Measurements from ENCODE around the gene MED16. TPM values are rescaled to one million over a fixed set of nuclear protein-coding genes. Genes with fewer than 3 reads are reported as not detected.

The MED16 gene
- total RNA-seq, 1 donor from 2014 or later: 18.3 TPM

GRCh38 chr19:927780-928401 is 34.9 kb upstream of the MED16 start:
- Histone ChIP-seq H3K9me3 (ENCODE audit: control insufficient read depth in 3 of 3, low read length in 3 of 3) (no peaks in the 10 kb centered on the region), H3K4me1 (ENCODE audit: control insufficient read depth in 3 of 3, insufficient read depth in 3 of 3, low read length in 3 of 3) (peaks cover 12 to 20% (median 14%) of the 10 kb centered on the region in 3 donors), H3K27ac (ENCODE audit: low read depth, low read length) (no peak overlapping the region), H3K4me3 (ENCODE audit: low read length in 3 of 3) (no peak overlapping the region), H3K27me3 (ENCODE audit: control insufficient read depth in 3 of 3, insufficient read depth in 3 of 3, low read length in 3 of 3) (peaks cover 0 to 16% (median 10%) of the 10 kb centered on the region in 3 donors), H3K36me3 (ENCODE audit: control insufficient read depth in 3 of 3, insufficient read depth in 3 of 3, low read length in 3 of 3) (peaks cover 0 to 1% (median 0%) of the 10 kb centered on the region in 3 donors), H3K9ac (ENCODE audit: low read depth in 1 of 3, low read length in 3 of 3) (no peak overlapping the region)

GRCh38 chr19:927351-927779 is 34.4 kb upstream of the MED16 start:
- Histone ChIP-seq H3K9ac (ENCODE audit: low read depth in 1 of 3, low read length in 3 of 3) (no peak overlapping the region), H3K27me3 (ENCODE audit: control insufficient read depth in 3 of 3, insufficient read depth in 3 of 3, low read length in 3 of 3) (peaks cover 0 to 10% (median 6%) of the 10 kb centered on the region in 3 donors), H3K9me3 (ENCODE audit: control insufficient read depth in 3 of 3, low read length in 3 of 3) (no peaks in the 10 kb centered on the region), H3K4me1 (ENCODE audit: control insufficient read depth in 3 of 3, insufficient read depth in 3 of 3, low read length in 3 of 3) (peaks cover 9 to 17% (median 9%) of the 10 kb centered on the region in 3 donors), H3K36me3 (ENCODE audit: control insufficient read depth in 3 of 3, insufficient read depth in 3 of 3, low read length in 3 of 3) (peaks cover 0 to 1% (median 0%) of the 10 kb centered on the region in 3 donors), H3K27ac (ENCODE audit: low read depth, low read length) (peak overlapping the region; percentile 44), H3K4me3 (ENCODE audit: low read length in 3 of 3) (no peak overlapping the region)

GRCh38 chr19:926589-927350 is 33.8 kb upstream of the MED16 start:
- Histone ChIP-seq H3K9ac (ENCODE audit: low read depth in 1 of 3, low read length in 3 of 3) (peak overlapping the region; percentile 57 to 80 (median 61)), H3K27me3 (ENCODE audit: control insufficient read depth in 3 of 3, insufficient read depth in 3 of 3, low read length in 3 of 3) (peaks cover 0 to 6% (median under 1%) of the 10 kb centered on the region in 3 donors)

GRCh38 chr19:926323-926588 is 33.3 kb upstream of the MED16 start:
- H3K27me3 ChIP-seq (ENCODE audit: control insufficient read depth in 3 of 3, insufficient read depth in 3 of 3, low read length in 3 of 3): peaks cover 1 to 9% (median 2%) of the 10 kb centered on the region in 3 donors
- peaks cover 0 to 1% (median 0%) of the 10 kb centered on the region in 3 donors for H3K36me3 ChIP-seq (ENCODE audit: control insufficient read depth in 3 of 3, insufficient read depth in 3 of 3, low read length in 3 of 3)
- H3K9me3 ChIP-seq (ENCODE audit: control insufficient read depth in 3 of 3, low read length in 3 of 3): no peaks in the 10 kb centered on the region
- H3K4me1 ChIP-seq (ENCODE audit: control insufficient read depth in 3 of 3, insufficient read depth in 3 of 3, low read length in 3 of 3): peaks cover 10 to 17% (median 11%) of the 10 kb centered on the region in 3 donors
- peak overlapping the region; percentile 57 to 80 (median 61) for H3K9ac ChIP-seq (ENCODE audit: low read depth in 1 of 3, low read length in 3 of 3)
- peak overlapping the region; percentile 44 for H3K27ac ChIP-seq (ENCODE audit: low read depth, low read length)
- peak overlapping the region; percentile 72 to 73 (median 73) for H3K4me3 ChIP-seq (ENCODE audit: low read length in 3 of 3)

More at GRCh38 chr19:926589-927350, 33.8 kb upstream of the MED16 start:
- Histone ChIP-seq H3K4me3 (ENCODE audit: low read length in 3 of 3) (peak overlapping the region; percentile 72 to 73 (median 73)), H3K36me3 (ENCODE audit: control insufficient read depth in 3 of 3, insufficient read depth in 3 of 3, low read length in 3 of 3) (peaks cover 0 to 1% (median 0%) of the 10 kb centered on the region in 3 donors), H3K9me3 (ENCODE audit: control insufficient read depth in 3 of 3, low read length in 3 of 3) (no peaks in the 10 kb centered on the region), H3K27ac (ENCODE audit: low read depth, low read length) (peak overlapping the region; percentile 44), H3K4me1 (ENCODE audit: control insufficient read depth in 3 of 3, insufficient read depth in 3 of 3, low read length in 3 of 3) (peaks cover 9 to 17% (median 10%) of the 10 kb centered on the region in 3 donors)

- Histone ChIP-seq H3K36me3 (ENCODE audit: control insufficient read depth in 3 of 3, insufficient read depth in 3 of 3, low read length in 3 of 3) (no peaks in the 10 kb centered on the region), H3K4me3 (ENCODE audit: low read length in 3 of 3) (peak within 1 kb of the TSS; percentile 72 to 75 (median 73)), H3K27me3 (ENCODE audit: control insufficient read depth in 3 of 3, insufficient read depth in 3 of 3, low read length in 3 of 3) (peaks cover 7 to 14% (median 7%) of the 10 kb centered on the region in 3 donors), H3K27ac (ENCODE audit: low read depth, low read length) (peak within 1 kb of the TSS; percentile 44), H3K9ac (ENCODE audit: low read depth in 1 of 3, low read length in 3 of 3) (peak within 1 kb of the TSS; percentile 59 to 80 (median 61)), H3K4me1 (ENCODE audit: control insufficient read depth in 3 of 3, insufficient read depth in 3 of 3, low read length in 3 of 3) (peaks cover 10 to 17% (median 11%) of the 10 kb centered on the region in 3 donors), H3K9me3 (ENCODE audit: control insufficient read depth in 3 of 3, low read length in 3 of 3) (no peaks in the 10 kb centered on the region)
Measured at GRCh38 chr19:925526-926322, 32.7 kb upstream of the MED16 start, which contains the start of gene ARID3A. Gene ARID3A (plus strand): TSS chr19:926035. CDS start chr19:929529, 3,494 bp downstream.

- Histone ChIP-seq H3K9ac (ENCODE audit: low read depth in 1 of 3, low read length in 3 of 3) (peak overlapping the region; percentile 59 to 62 (median 61)), H3K4me1 (ENCODE audit: control insufficient read depth in 3 of 3, insufficient read depth in 3 of 3, low read length in 3 of 3) (peaks cover 10 to 17% (median 11%) of the 10 kb centered on the region in 3 donors), H3K9me3 (ENCODE audit: control insufficient read depth in 3 of 3, low read length in 3 of 3) (no peaks in the 10 kb centered on the region), H3K36me3 (ENCODE audit: control insufficient read depth in 3 of 3, insufficient read depth in 3 of 3, low read length in 3 of 3) (no peaks in the 10 kb centered on the region), H3K27me3 (ENCODE audit: control insufficient read depth in 3 of 3, insufficient read depth in 3 of 3, low read length in 3 of 3) (peaks cover 11 to 19% (median 12%) of the 10 kb centered on the region in 3 donors), H3K4me3 (ENCODE audit: low read length in 3 of 3) (peak overlapping the region; percentile 72 to 75 (median 73)), H3K27ac (ENCODE audit: low read depth, low read length) (peak overlapping the region; percentile 40)
Measured at GRCh38 chr19:925087-925525, 32.1 kb upstream of the MED16 start.

- no peaks in the 10 kb centered on the region for H3K9me3 ChIP-seq (ENCODE audit: control insufficient read depth in 3 of 3, low read length in 3 of 3)
- H3K27ac ChIP-seq (ENCODE audit: low read depth, low read length): no peak overlapping the region
- H3K36me3 ChIP-seq (ENCODE audit: control insufficient read depth in 3 of 3, insufficient read depth in 3 of 3, low read length in 3 of 3): no peaks in the 10 kb centered on the region
- peak overlapping the region; percentile 72 to 75 (median 73) for H3K4me3 ChIP-seq (ENCODE audit: low read length in 3 of 3)
- peaks cover 16 to 24% (median 17%) of the 10 kb centered on the region in 3 donors for H3K27me3 ChIP-seq (ENCODE audit: control insufficient read depth in 3 of 3, insufficient read depth in 3 of 3, low read length in 3 of 3)
- H3K9ac ChIP-seq (ENCODE audit: low read depth in 1 of 3, low read length in 3 of 3): peak overlapping the region; percentile 43 to 62 (median 59)
- peaks cover 11 to 17% (median 12%) of the 10 kb centered on the region in 3 donors for H3K4me1 ChIP-seq (ENCODE audit: control insufficient read depth in 3 of 3, insufficient read depth in 3 of 3, low read length in 3 of 3)
Measured at GRCh38 chr19:924553-925086, 31.6 kb upstream of the MED16 start.

GRCh38 chr19:920051-920864 is 27.3 kb upstream of the MED16 start:
- no peaks in the 10 kb centered on the region for H3K36me3 ChIP-seq (ENCODE audit: control insufficient read depth in 3 of 3, insufficient read depth in 3 of 3, low read length in 3 of 3)
- no peak overlapping the region for H3K27ac ChIP-seq (ENCODE audit: low read depth, low read length)
- peaks cover 35 to 49% (median 39%) of the 10 kb centered on the region in 3 donors for H3K27me3 ChIP-seq (ENCODE audit: control insufficient read depth in 3 of 3, insufficient read depth in 3 of 3, low read length in 3 of 3)
- peaks cover 14 to 23% (median 16%) of the 10 kb centered on the region in 3 donors for H3K4me1 ChIP-seq (ENCODE audit: control insufficient read depth in 3 of 3, insufficient read depth in 3 of 3, low read length in 3 of 3)
- H3K9ac ChIP-seq (ENCODE audit: low read depth in 1 of 3, low read length in 3 of 3): no peak overlapping the region
- no peaks in the 10 kb centered on the region for H3K9me3 ChIP-seq (ENCODE audit: control insufficient read depth in 3 of 3, low read length in 3 of 3)
- H3K4me3 ChIP-seq (ENCODE audit: low read length in 3 of 3): peak overlapping the region in 1 of 3 donors; percentile 14

Data from skeletal muscle tissue (tissue), 4 donors.